ENCODE measurements around the gene CPEB4.

CPEB4 gene

GRCh38 chr5:173963867-173964441 is 75.8 kb downstream of the CPEB4 start:
- Histone ChIP-seq H3K27ac (peak overlapping the region in 17 of 21 experiments; percentile 14 to 76 (median 53)), H3K4me3 (peak overlapping the region; percentile 8 to 40 (median 22))

GRCh38 chr5:173964506-173964905 is 76.4 kb downstream of the CPEB4 start:
- Histone ChIP-seq H3K4me3 (peak overlapping the region in 1 of 7 experiments; percentile 40), H3K27ac (peak overlapping the region in 1 of 21 experiments; percentile 66)

- H3K27ac ChIP-seq = no peak overlapping the region
- H3K4me3 ChIP-seq = no peak overlapping the region
Observed at GRCh38 chr5:173967241-173967640, 79.1 kb downstream of the CPEB4 start.

GRCh38 chr5:173968154-173968797 is 80.1 kb downstream of the CPEB4 start:
- H3K27ac ChIP-seq = no peak overlapping the region
- H3K4me3 ChIP-seq = no peak overlapping the region

- Histone ChIP-seq H3K27ac (no peak overlapping the region), H3K4me3 (no peak overlapping the region)
Observed at GRCh38 chr5:173969167-173970049, 81.3 kb downstream of the CPEB4 start.

GRCh38 chr5:173970878-173971650 is 82.9 kb downstream of the CPEB4 start:
- H3K4me3 ChIP-seq = no peak overlapping the region
- H3K27ac ChIP-seq = no peak overlapping the region

GRCh38 chr5:173971681-173972345 is 83.7 kb downstream of the CPEB4 start:
- Histone ChIP-seq H3K4me3 (no peak overlapping the region), H3K27ac (no peak overlapping the region)

- H3K27ac ChIP-seq = peak overlapping the region in 1 of 21 experiments; percentile 2
- peak overlapping the region in 4 of 7 experiments; percentile 21 to 39 (median 30) for H3K4me3 ChIP-seq
Observed at GRCh38 chr5:173972607-173972924, 84.4 kb downstream of the CPEB4 start.

GRCh38 chr5:173972925-173973615 is 84.9 kb downstream of the CPEB4 start:
- Histone ChIP-seq H3K27ac (peak overlapping the region in 2 of 21 experiments; percentile 2 to 45), H3K4me3 (peak overlapping the region; percentile 11 to 39 (median 25))

- peak overlapping the region; percentile 11 to 39 (median 25) for H3K4me3 ChIP-seq
- peak overlapping the region in 1 of 21 experiments; percentile 45 for H3K27ac ChIP-seq
Observed at GRCh38 chr5:173973616-173973969, 85.4 kb downstream of the CPEB4 start.

- H3K27ac ChIP-seq = no peak overlapping the region
- no peak overlapping the region for H3K4me3 ChIP-seq
Observed at GRCh38 chr5:173974688-173975239, 86.6 kb downstream of the CPEB4 start.

GRCh38 chr5:173981185-173981761 is 93.1 kb downstream of the CPEB4 start:
- no peak overlapping the region for H3K27ac ChIP-seq
- no peak overlapping the region for H3K4me3 ChIP-seq

- Histone ChIP-seq H3K27ac (no peak overlapping the region), H3K4me3 (no peak overlapping the region)
Observed at GRCh38 chr5:173984218-173984617, 96.1 kb downstream of the CPEB4 start.

- H3K27ac ChIP-seq = no peak within 1 kb of the TSS
- H3K4me3 ChIP-seq = no peak within 1 kb of the TSS
Observed at GRCh38 chr5:173988554-173989431, 100.6 kb downstream of the CPEB4 start, which contains the start of gene C5orf47. TSS of gene C5orf47 (plus strand) at chr5:173989170. CDS start at chr5:173989264, 94 bp downstream.

GRCh38 chr5:173989432-173990082 is 101.4 kb downstream of the CPEB4 start:
- Histone ChIP-seq H3K4me3 (no peak overlapping the region), H3K27ac (no peak overlapping the region)

GRCh38 chr5:173997331-173997730 is 109.2 kb downstream of the CPEB4 start:
- Histone ChIP-seq H3K27ac (no peak overlapping the region), H3K4me3 (no peak overlapping the region)

- no peak overlapping the region for H3K4me3 ChIP-seq
- H3K27ac ChIP-seq = no peak overlapping the region
Observed at GRCh38 chr5:173998531-173998930, 110.4 kb downstream of the CPEB4 start.

Data from skin epidermis (tissue), 12 donors.